Measurements from ENCODE around the gene FSD1. TPM values are rescaled to one million over a fixed set of nuclear protein-coding genes. Genes with fewer than 3 reads are reported as not detected.

The FSD1 gene
- total and polyA plus RNA-seq, 10 of the 15 experiments (the other 5 are each of a cell fraction or from before 2014, with no cell fraction given), result 0.15 to 5.1 (median 4.0) TPM; not detected in 1

GRCh38 chr19:4342615-4343369 lies 38.4 kb downstream of the FSD1 start:
- DNase-seq (ENCODE audit: low read depth, low spot score), result peak; percentile 100
- H3K4me3 ChIP-seq, result peak overlapping the region; percentile 86
- no peaks in the 10 kb centered on the region for H3K9me3 ChIP-seq (replicated peaks; ENCODE audit: control insufficient read depth, insufficient read depth, low read length)
- ChIA-PET CTCF (interaction anchor here (0.6 to 3.4 kb wide), 19 partner anchors 10 to 1235 kb away, joined by 3 to 58 read pairs (median 3); partner anchors contain the start of genes CHAF1A, PIAS4 and SH3GL1), POLR2A (interaction anchor here (0.5 to 2.7 kb wide), 29 partner anchors 10 to 580 kb away, joined by 3 to 22 read pairs (median 4); partner anchors contain the start of genes CHAF1A, EBI3, MRPL54 and YJU2), RAD21 (ENCODE audit: unreplicated experiment) (interaction anchor here (0.6 to 2.3 kb wide), 15 partner anchors 9 to 650 kb away, joined by 3 to 15 read pairs (median 5); partner anchors contain the start of genes CHAF1A, EBI3, FEM1A and SH3GL1), SMC1A (ENCODE audit: uncharacterized antibody, unreplicated experiment) (interaction anchor here (0.6 to 2.3 kb wide), 6 partner anchors 10 to 1681 kb away, joined by 3 to 13 read pairs (median 4); partner anchors contain the start of genes CHAF1A, SH3GL1 and YJU2)
- peak overlapping the region; percentile 68 for H3K9ac ChIP-seq (ENCODE audit: control insufficient read depth, insufficient read depth, low read length)
- in situ Hi-C loops (cut with MboI) (no loop called here), intact Hi-C loops (cut with micrococcal nuclease; ENCODE audit: unreplicated experiment) (no loop called here)
- peak; percentile 100 for FAIRE-seq
- H3K27ac ChIP-seq (ENCODE audit: control insufficient read depth, insufficient read depth), result peak overlapping the region; percentile 82
- H2AFZ ChIP-seq (ENCODE audit: control insufficient read depth, low read depth, low read length), result peak overlapping the region; percentile 98
- H3K79me2 ChIP-seq (ENCODE audit: control insufficient read depth, insufficient read depth, low read length), result peaks cover 3% of the 10 kb centered on the region
- H3K4me2 ChIP-seq (ENCODE audit: control insufficient read depth, insufficient read depth), result peak overlapping the region; percentile 98
- peaks cover 12% of the 10 kb centered on the region for H3K4me1 ChIP-seq (ENCODE audit: control insufficient read depth, insufficient read depth, low read length)
- WGBS (ENCODE audit: insufficient coverage, insufficient replicate concordance, low lambda C conversion rate, missing lambda C conversion rate), result 1% methylated on average over 39 of the region's 39 CpGs
- no peaks in the 10 kb centered on the region for H4K20me1 ChIP-seq (ENCODE audit: control insufficient read depth, insufficient read depth)
- H3K27me3 ChIP-seq (replicated peaks in 1 of 2; ENCODE audit: control insufficient read depth in 2 of 2, insufficient read depth in 2 of 2, low read length in 1 of 2), result no peaks in the 10 kb centered on the region
- H3K36me3 ChIP-seq (ENCODE audit: control insufficient read depth in 2 of 2, insufficient read depth in 2 of 2, low read length in 1 of 2), result no peaks in the 10 kb centered on the region
- ATAC-seq, result peak; percentile 95
- BruUV-seq (replicated peaks), result no TSS peak
- TF ChIP-seq ESRRA (IDR thresholded peaks at IDR 0.05; ENCODE audit: low read length) (no peak), ZBTB4 (CRISPR knock-in tag; IDR thresholded peaks at IDR 0.05) (peak; percentile 85), IKZF2 (IDR thresholded peaks at IDR 0.05) (peak; percentile 63 to 71; a peak in 3 of 4 replicates), MTA2 (IDR thresholded peaks at IDR 0.05; ENCODE audit: low read depth) (peak; percentile 54), NR2C1 (IDR thresholded peaks at IDR 0.05) (no peak), POLR2AphosphoS5 (IDR thresholded peaks at IDR 0.05; ENCODE audit: low read length) (peak; percentile 87), NBN (IDR thresholded peaks at IDR 0.05) (peak; percentile 95), SPI1 (IDR thresholded peaks at IDR 0.05; ENCODE audit: borderline replicate concordance, insufficient read depth, low read depth, low read length) (peak; percentile 17; the same call in 1 of the 2 replicates), TCF7 (IDR thresholded peaks at IDR 0.05; ENCODE audit: borderline replicate concordance) (no peak), REST (IDR thresholded peaks at IDR 0.05; ENCODE audit: low read depth, low read length) (0 out of 2 replicates have a peak, but pooled peaks have one; percentile 15), E2F8 (IDR thresholded peaks at IDR 0.05; ENCODE audit: low read depth, partially characterized antibody) (no peak), ASH2L (IDR thresholded peaks at IDR 0.05; ENCODE audit: borderline replicate concordance, low read depth) (no peak), CHD4 (IDR thresholded peaks at IDR 0.05) (no peak)
